GM19023 (cell line): ENCODE results near the gene IL1R2.

ENCODE experiments used
- ATAC-seq: cut with Tn5 transposase; IDR thresholded peaks from one replicate; pipeline ENCODE4 v1.9.1; 2021; ENCODE audit warnings: mild to moderate bottlenecking, moderate library complexity; ENCODE audit not compliant: unreplicated experiment

The IL1R2 gene, protein sequence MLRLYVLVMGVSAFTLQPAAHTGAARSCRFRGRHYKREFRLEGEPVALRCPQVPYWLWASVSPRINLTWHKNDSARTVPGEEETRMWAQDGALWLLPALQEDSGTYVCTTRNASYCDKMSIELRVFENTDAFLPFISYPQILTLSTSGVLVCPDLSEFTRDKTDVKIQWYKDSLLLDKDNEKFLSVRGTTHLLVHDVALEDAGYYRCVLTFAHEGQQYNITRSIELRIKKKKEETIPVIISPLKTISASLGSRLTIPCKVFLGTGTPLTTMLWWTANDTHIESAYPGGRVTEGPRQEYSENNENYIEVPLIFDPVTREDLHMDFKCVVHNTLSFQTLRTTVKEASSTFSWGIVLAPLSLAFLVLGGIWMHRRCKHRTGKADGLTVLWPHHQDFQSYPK

DNA sequence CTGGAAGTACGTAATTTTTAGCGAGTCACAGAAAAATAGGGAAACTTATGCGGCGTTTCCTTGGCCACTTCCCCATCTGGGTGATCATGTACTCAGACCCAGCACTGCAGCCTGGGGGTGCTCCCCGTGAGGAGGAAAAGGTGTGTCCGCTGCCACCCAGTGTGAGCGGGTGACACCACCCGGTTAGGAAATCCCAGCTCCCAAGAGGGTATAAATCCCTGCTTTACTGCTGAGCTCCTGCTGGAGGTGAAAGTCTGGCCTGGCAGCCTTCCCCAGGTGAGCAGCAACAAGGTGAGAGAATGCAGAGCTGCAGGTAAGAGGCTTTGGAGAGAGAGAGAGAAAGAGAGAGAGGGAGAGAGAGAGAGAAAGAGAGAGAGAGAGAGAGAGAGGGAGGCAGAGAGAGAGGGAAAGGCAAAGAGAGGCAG lies at the start of gene IL1R2:
Gene IL1R2 (plus strand): TSS at position 240 of the 425 bp plus-strand sequence. CDS start 16,616 bp downstream, outside the sequence.
- ATAC-seq, result no peak

DNA sequence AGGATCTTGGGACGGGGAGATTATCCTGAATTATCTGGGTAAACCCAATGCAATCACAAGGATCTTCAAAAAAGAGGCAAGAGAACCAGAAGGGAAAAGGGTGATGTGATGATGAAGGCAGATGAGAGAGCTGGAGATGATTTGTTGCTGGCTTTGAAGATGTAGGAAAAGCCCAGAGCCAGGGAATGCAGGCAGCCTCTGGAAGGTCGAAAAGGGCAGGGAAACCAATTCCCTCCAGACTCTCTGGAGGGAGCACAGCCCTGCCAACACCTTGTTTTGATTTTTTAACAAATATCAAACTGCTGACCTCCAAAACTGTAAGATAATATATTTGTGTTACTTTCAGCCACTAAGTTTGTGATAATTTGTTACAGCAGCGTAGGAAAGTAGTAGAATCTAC lies 48.9 kb upstream of the IL1R2 start:
- ATAC-seq, result no peak

DNA sequence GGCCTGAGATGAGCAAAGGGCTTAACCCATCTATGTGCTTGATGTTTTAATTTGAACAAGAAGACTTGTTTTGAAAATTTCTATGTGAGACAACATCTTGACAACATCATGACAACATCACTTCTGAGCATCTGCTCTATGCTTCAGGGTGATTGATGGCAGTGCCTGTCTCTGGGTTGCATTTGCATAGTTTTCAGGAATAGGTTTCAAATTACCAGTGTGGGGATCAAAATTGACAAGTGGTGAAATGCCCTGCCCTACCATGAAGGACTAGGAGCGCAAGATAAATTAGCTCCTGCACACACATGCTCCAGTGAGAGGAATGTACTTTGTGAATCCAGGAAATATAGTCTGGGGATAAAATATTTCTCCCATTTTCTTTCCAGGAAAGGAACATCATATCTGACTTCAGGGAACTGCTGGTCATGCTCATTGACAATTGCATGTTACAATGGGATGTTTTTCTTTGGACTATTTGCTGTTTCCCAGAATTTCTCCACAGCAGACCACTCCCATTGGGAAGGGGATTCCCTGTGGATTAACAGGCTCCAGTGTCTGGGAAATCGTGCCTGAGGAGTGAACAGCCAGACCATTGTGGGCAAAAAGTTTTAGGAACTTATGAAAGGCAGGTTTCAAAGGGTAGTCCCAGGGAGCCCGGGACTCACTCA lies 45.3 kb upstream of the IL1R2 start:
- no peak for ATAC-seq

DNA sequence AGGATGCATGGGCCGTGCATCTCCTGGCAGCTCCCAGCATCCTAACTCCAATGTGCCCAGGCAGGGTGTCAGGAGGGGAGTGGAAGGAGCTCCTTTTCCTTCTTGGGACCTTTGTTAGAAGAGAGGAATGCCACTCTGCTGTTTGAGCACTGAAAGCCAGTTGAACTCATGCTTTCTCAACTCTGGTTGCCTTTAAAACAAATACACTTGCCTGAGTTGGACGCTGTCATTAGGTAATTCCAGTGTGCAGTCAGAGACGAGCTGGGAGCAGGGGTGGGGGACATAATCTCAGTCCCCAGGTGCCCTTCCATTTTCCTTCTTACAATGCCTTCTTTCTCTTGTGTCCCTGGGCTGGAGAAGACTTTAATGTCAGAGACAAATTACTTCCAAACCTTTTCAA lies 44.4 kb upstream of the IL1R2 start:
- no peak for ATAC-seq

DNA sequence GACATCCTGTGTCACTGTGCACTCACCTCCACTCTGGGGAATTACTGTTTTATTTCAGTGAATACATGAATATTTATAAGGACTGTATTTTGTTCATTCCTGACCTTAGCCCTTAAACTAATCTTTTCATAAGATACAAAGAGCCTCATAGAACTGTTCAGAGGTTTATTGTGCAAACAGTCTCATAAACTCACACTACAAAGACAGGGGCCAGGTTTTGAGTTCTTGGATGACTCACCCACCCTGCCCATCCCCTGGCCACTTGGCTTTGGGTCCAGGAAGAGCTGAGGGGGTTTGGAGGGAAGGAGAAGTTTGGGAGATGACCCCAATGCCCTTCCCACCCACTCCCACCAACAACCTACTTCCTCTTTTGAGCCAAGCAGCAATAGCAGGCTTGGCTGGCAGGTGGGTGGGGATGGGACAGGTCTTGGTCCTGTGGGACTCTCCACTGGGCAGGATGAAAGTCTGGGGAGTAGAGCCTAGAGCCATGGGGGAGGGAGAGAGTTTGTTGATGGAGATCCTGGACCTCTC lies 43.1 kb upstream of the IL1R2 start:
- no peak for ATAC-seq

DNA sequence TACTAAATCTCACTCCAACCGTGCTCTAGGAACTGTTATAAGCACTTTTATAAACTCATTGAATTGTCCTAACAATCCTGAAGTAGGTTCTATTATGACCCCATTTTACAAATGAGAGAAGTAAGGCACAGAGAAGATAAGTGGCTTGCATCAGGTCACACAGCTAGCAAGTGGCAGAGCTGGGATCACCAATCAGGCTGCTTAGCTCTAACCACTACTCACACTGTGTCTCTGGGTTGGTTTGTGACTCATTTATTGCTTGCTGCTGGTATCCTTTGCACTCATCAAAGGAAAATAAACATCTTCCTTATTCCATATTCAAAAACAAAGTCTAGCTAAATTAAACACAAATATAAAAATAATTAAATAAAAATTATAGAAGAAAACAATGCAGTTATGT lies 42.5 kb upstream of the IL1R2 start:
- no peak for ATAC-seq

DNA sequence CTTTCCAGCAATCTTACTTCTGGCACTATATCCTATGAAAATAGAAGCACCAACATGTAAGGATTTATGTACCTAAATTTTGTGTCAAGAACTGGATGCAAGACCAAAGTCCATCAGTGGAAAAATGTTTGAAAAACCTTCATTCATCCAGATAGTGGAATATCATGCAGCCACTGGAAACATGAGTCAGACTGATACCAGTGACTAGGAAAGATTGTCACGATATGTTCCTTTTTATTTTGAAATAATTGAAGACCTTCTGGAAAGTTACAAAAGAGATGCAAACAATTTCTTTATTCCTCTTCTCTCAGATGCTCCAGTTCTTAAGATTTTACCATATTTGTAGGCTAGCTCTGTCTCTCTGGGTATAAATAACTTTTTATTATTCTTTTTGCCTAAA lies 40.5 kb upstream of the IL1R2 start:
- ATAC-seq, result no peak

DNA sequence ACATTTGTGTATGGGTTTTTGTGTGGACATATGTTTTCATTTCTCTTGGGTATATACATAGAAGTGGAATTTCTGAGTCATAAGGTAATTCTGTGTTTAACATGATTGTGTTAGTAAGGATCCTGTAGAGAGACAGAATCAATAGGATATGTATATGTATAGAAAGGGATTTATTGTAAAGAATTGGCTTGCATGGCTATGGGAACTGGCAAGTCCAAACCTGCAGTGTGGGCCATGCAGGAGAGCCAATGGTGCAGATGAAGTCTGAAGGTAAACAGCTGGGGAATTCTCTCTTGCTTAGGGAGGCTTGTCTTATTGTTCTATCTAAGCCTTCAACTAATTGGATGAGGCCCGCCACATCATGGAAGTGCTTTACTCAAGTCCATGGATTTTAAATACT lies 39.2 kb upstream of the IL1R2 start:
- no peak for ATAC-seq

DNA sequence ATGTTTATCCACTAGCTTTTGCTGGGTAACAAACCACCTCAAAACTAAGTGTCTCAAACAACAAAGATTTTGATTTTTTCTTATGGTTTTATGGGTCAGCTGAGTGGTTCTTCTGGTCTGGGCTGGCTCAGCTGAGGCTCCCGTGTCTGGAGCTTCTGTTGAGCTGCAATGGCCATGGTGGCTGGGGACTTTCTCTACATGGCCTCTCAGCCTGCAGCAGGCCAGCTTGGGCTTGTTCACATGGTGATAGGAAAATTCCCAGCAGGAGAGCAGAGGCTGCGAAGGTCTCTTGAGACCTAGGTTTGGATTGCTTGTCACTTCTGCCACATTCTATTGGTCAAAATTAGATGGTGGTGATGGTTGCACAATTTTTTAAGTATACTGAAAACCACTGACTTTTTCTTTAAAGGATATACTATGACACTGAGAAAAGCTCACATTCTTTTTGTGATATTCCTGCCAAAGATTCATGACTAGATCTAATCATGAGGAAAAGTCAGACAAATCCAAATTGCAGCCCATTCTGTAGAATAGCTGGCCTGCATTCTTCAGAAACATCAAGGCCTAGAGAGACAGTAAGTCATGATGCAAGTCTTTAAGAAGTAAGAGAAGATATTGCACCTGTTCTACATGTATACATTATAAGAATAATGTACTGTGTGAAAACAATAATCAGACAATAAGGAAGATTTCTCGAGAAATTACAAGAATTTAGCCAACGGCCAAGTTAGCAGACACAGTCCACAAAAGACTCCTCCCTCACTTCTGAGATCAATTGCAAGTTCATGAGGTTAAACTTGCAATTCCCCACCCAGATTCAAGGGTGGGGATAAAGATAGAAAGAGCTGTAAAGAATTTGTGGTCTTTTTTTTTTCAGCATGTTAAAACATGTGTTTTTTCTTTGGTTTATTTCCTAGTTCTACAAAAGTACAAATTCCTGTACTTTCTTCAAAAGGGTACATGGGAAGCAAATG lies 35.0 kb upstream of the IL1R2 start:
- no peak for ATAC-seq

DNA sequence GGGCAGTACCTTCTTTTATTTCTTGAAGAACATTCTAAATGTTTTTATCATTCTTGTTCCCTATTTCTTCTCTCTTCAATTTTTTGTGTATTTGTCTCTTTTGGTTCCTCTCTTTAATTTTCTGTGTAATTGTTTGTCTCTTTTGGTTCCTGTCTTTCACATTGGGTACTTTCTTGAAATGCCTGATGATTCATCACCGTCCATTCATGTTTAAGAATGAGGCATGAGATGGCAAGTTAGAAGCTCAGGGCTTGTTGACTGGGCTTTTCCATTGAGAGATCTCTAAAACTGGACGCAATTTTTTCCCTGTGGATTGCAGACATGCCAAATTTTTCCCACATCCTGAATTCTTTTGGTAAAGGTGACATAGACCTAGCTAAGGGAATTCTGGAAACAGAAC lies 33.7 kb upstream of the IL1R2 start:
- ATAC-seq, result no peak

DNA sequence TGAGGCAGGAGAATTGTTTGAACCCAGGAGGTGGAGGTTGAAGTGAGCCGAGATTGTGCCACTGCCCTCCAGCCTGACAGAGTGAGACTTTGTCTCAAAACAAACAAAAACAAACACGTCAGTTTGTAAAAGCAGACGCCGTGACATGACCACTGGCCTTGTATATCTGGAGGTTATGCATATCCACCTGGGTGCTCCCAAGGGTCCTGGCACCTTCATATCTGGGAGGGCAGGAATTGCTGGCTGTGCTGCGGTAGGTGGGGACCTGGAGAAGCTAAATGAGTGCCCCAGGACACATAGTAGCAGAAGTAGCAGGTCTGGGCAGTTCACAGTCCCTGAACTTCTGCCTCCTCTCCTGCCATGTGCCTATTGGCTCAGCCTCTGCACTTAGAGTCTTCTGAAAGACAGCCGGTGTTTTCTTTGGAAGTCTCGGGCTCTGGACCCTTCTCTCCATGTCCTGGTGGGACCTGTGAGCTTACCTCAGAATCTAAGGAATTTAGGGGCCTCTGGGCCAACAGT lies 30.9 kb upstream of the IL1R2 start:
- ATAC-seq, result no peak

DNA sequence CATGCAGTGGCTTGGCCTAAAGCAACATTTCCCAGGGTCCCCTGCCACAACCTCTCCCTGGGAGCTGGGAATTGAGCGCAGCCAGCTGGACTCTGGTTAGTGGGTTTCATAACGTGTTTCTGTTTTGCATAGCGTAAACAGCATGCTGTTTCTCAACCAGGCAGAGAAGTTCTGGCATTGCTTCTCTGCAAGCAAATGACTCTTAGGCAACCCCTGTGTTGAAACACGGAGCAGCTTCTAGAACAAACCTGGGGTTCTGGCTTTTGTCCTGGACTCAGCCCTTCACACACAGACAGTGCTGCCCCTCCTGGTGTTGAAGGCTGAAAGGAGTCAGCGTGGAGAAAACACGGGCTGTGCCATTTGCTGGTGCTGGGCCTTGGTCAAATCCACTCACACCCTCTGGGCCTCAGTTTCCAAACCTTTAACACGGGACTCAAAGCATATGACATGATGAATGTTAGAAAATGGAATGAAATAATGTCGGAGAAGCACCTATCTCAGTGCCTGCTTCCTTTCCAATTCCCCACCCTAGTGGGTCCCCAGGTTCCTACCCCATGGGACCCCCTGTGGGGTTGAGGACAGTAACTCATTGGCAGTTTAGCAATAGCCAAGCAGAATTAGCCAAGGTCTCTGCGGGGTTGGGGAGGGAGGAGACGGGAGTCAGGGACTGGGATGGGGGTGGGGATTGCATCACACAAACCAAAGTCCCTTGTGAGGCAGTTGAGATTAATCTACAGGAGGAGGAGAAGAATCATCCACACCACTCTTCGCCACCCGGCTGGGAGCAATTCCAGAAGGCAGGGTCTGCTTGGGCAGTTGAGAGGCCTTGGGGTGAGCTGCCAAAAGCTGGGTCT lies 30.2 kb upstream of the IL1R2 start:
- no peak for ATAC-seq

DNA sequence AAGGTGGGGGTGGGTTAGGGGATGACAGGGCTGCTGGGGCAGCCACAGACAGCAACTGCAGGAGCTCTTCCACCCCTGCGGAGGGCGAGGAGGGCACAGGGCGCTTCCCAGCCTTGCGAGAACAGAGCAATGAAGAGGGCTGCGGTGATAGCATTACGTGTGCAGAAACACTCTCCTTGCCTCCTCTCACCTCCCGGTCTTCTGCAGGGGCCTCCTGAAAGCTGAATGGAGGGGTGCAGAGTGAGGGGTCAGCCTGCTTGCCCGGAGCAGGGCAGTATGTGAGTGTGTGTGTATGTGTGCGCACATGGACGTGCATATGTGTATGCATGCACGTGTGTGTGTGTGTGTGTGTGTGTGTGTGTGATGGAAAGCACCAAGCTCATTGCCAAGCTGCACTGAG lies 29.5 kb upstream of the IL1R2 start:
- no peak for ATAC-seq

DNA sequence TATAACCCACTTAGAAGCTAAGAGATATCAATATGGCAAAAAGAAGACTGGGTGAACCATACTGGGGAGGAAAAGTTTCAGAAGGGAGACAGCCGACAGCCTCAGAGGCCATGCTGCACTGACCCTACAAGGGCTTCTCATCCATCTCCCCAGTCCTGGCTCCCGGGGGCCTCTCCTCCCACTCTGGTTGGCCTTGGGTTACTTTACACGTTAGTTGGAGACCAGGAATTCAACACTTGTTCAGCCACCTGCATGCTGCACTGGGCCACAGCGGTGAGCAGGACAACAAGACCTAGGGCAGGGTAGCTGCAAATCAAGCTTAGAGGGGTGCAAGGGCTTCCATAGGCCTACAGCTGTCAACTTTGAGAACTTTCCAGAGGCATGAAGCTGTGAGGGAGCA lies 28.6 kb upstream of the IL1R2 start:
- ATAC-seq, result no peak

DNA sequence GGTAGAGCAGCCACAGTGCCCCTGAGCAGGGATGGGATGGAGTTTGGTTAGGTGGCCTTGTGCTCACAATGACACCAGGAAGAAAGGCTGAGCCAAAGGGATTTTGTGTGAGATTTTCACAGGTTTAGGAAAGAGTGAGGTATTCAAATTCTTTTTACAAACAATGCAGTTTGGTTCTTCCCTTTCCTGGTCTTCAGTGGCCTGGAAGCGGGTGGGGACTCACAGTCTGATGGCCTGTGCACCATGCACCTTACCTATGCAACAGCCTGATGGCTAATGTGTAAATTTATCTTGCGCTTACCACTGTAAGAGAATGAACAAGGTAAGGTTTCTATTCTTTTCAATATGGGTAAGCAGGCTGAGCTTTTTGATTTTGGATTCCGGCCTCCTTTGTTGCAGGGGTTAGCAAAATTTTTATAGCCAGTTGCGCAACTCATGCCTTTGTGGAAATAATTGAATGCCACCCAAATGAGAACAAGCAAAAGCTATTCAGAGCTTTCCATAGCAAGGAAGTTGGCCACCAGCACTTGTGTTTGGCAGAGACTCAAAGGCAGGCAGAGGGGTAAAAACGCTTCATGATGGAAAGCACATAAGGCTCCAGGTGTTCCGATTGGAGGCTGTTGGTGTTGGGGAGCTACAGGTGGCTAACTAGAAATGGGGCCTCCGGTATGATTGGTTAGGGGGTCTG lies 23.8 kb upstream of the IL1R2 start:
- ATAC-seq, result no peak

DNA sequence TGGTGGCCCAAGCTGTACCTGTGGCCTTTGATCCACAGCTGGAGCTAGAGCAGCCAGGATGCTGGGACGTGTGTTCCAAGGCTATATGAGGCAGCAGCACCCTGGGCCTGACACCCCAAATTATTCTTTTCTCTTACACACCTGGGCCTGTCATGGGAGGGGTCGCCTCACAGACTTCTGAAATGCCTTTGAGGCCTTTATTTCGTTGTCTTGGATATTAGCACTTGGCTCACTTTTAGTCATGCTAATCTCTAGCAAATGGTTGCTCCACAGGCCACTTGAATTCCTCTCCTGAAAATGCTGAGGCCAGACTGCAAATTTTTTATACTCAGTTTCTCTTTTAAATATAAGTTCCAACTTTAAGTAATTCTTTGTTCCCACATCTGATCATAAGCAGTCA lies 22.0 kb upstream of the IL1R2 start:
- ATAC-seq, result no peak

DNA sequence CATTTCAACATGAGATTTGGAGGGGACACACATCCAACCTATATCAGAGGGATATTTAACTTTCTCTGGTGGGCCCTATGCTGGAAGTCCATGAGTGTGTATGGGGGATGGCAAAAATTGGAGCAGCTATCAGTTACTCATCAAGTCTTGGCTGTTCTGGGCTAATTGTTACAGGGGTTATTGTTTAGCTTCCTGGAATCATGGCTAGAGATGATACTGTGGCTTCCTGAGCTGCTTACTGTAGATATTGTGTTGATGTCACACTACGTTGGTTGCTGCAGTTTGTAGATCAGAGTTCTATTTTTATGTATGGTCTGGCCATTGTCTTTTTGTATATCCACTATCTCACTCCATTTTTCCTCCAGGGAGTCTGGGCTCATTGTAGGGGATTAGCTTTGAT lies 20.9 kb upstream of the IL1R2 start:
- no peak for ATAC-seq

DNA sequence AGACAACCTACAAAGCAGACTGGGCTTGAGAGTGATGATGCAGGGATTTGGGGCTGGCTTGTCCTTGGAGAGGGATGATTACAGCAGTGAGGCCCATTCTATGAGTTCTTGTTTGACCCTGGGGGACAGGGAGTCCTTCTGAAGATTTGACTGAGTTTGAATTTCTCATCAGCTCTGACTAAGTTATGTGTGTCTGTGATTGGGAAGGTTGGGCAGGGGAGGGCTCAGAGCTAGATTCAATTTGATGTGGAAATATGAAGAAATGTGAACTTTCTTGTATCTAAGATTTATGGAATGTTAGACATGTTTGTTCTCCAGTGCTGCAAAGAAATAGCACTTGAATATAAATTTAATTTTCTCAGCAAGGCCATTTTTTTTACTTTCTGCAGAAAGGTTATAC lies 19.9 kb upstream of the IL1R2 start:
- no peak for ATAC-seq
